ENCODE measurements around the gene SGCA. TPM values are rescaled to one million over a fixed set of nuclear protein-coding genes. Genes with fewer than 3 reads are reported as not detected.
A peak's percentile ranks its signal among the peaks of the same experiment; 100 is the strongest.

SGCA gene
- total and polyA plus RNA-seq, 2 experiments from 2014 or later = 0.19 TPM; not detected in 1

- no peaks in the 10 kb centered on the region for H3K27me3 ChIP-seq (ENCODE audit: insufficient read depth)
- Mint-ChIP-seq H3K27me3 (ENCODE audit: insufficient read depth, low read depth, poor library complexity) (peaks cover 9% of the 10 kb centered on the region), H3K27ac (no peak overlapping the region), H3K36me3 (ENCODE audit: low read depth) (no peaks in the 10 kb centered on the region), H3K4me1 (peaks cover 20% of the 10 kb centered on the region), H3K4me3 (no peak overlapping the region), H3K9me3 (no peaks in the 10 kb centered on the region; the same call in 2 of the 3 replicates)
- no peaks in the 10 kb centered on the region for H3K9me2 ChIP-seq (ENCODE audit: insufficient read depth)
- H3K36me3 ChIP-seq (ENCODE audit: insufficient read depth) = no peaks in the 10 kb centered on the region
- no peak for ATAC-seq
- peak overlapping the region; percentile 43 for H2AFZ ChIP-seq
- H3K27ac ChIP-seq (ENCODE audit: low read depth) = no peak overlapping the region
- no peaks in the 10 kb centered on the region for H4K20me1 ChIP-seq (replicated peaks; ENCODE audit: insufficient read depth)
- peaks cover 5% of the 10 kb centered on the region; the same call in 1 of the 2 replicates for H3K4me1 ChIP-seq (ENCODE audit: insufficient read depth)
- no peak overlapping the region for H3K4me2 ChIP-seq
- TF ChIP-seq EZH2phosphoT487 (IDR thresholded peaks at IDR 0.05; ENCODE audit: unreplicated experiment) = no peak
- TF ChIP-seq ETS1 (IDR thresholded peaks at IDR 0.05) = no peak
- no peak for TF ChIP-seq STAT1 (IDR thresholded peaks at IDR 0.05; ENCODE audit: unreplicated experiment)
- TF ChIP-seq CTCF (conservative IDR thresholded peaks at IDR 0.05; ENCODE audit: low read depth in 2 of 2) = no peak
- TF ChIP-seq ZNF114 (CRISPR knock-in tag; IDR thresholded peaks at IDR 0.05) = no peak
- no peak for TF ChIP-seq JUNB (IDR thresholded peaks at IDR 0.05; ENCODE audit: unreplicated experiment)
- TF ChIP-seq NANOG (IDR thresholded peaks at IDR 0.05; ENCODE audit: borderline replicate concordance) = no peak
- TF ChIP-seq POLR2AphosphoS5 (IDR thresholded peaks at IDR 0.05; ENCODE audit: low read depth) = no peak
- no peak for TF ChIP-seq EZH2 (IDR thresholded peaks at IDR 0.05; ENCODE audit: low read depth, unreplicated experiment)
- no peak for TF ChIP-seq REST (IDR thresholded peaks at IDR 0.05; ENCODE audit: unreplicated experiment)
- TF ChIP-seq ZNF462 (CRISPR knock-in tag; IDR thresholded peaks at IDR 0.05) = no peak
- no peaks in the 10 kb centered on the region for H3K79me2 ChIP-seq (replicated peaks; ENCODE audit: insufficient read depth)
- no peak for DNase-seq (ENCODE audit: low spot score)
- H3F3A ChIP-seq (replicated peaks; ENCODE audit: low read depth) = 0 out of 2 replicates have a peak, but pooled peaks cover 3% of the 10 kb centered on the region
- H3K4me3 ChIP-seq = no peak overlapping the region
Measured at GRCh38 chr17:50172936-50173334, 7.1 kb downstream of the SGCA start.

All from GM23338 (cell line).